Right lobe of liver (tissue), 4 donors: ENCODE measurements around the gene GRAMD2B.

Source experiments
- CTCF ChIP-seq, 4 donors: fragments of 200-600 bp in 3 of 4; fragments of 450-650 bp in 1 of 4; IDR thresholded peaks; one replicate each; pipeline versions ENCODE4 v1.5.1 to v1.8.0; 2016 to 2022; ENCODE audit warnings: antibody characterized with exemption in 4 of 4, mild to moderate bottlenecking in 2 of 4
- POLR2A ChIP-seq: fragments of 450-650 bp; IDR thresholded peaks from one replicate; pipeline ENCODE4 v1.6.1; 2017; ENCODE audit warnings: antibody characterized with exemption, mild to moderate bottlenecking
- donor health status: DM: no; HTN: no; CAD: no.
- donor health status: DM: no; HTN: no; CAD: no.
- donor health status: DM: no; HTN: yes; CAD: no.

GRCh38 chr5:126516133-126516532 lies 92.9 kb downstream of the GRAMD2B start:
- no peak for TF ChIP-seq CTCF (IDR thresholded peaks at IDR 0.05)
- TF ChIP-seq POLR2A: no peak
